NCI-H82 treated with DMSO at 0.1 percent for 48 hours (cell line): Measurements from ENCODE around the gene TNNI2.

Source experiments
- DNase-seq: peaks from one replicate; lab custom pipeline; 2025; ENCODE audit not compliant: unreplicated experiment; lab: John Stamatoyannopoulos, UW

Gene TNNI2

DNA sequence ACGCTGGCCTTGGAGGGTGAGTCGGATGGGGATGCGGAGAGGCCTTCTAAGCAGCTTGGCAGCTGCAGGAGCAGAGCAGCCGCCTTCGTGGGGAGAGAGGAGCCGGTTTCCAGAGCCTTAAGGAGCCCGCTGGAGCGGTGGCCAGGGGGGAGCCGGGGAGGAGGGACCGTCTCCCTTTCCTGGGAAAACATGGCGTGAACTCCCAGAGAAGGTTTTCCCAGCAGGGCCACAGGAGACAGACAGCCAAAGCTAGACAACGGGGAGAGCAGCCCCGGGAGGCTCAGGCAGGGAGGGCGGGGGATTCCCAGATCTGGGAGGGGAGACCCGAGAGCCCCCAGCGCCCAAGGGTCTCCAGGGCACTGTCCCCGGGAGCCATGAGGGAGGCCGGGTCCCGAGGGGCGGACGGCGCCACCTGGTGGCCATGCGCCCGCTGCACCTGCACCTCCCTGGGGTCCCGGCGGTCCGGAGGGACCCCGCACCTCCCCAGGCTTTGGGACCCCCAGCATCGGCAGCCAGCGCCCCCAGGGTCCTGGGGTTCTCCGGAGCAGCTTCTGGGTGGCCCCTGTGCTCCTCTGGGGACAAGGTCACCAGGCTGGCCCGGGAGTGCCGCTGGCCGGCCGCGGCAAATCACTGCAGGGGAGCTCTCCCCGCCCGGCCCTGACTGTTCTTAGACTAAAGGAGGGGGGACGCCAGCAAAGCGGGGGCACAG, 6.4 kb upstream of the TNNI2 start:
- DNase-seq = no peak

DNA sequence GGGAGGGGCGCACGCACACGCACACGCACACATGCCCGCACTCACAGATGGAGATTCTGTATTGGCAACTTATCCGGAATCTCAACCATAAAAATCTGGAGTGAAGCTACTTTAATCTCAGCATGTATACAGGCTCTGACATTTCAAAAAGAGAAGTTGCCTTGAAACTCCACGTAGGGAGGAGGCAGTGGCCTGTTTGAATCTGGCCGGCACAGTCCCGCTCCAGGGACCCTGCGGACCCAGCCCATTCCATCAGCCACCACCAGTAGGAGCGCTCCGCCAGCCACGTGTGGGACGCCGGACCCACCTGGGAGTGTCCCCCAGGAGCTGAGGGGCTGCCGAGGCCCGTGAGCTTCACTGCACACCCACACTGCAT, 5.9 kb upstream of the TNNI2 start:
- DNase-seq = no peak

DNA sequence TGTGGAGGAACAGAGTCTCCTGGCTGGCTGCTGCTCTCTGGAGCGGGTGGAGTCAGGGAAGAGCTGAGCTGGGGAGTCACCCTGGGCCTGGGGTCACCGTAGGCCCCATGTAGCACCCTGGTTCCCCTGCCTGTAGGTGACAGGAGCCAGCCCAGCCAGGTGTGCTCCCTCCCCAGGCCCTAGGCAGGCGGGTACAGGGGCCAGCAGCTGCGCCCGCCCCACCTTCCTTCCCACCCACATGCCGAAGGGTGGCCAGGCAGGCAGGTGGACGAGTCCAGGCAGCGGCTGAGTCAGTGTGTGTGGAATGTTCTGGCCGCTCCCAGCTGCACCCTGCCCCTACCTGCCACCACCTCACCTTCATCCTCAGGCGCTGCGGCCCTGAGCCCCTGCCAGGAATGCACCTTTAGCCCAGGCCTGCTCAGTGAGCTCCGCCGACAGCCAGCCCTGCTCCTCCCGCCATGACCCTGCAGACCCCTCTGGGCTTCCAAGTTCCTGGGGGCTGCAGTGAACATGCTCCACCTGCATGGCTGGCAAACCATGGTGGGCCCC, 4.6 kb upstream of the TNNI2 start:
- no peak for DNase-seq

DNA sequence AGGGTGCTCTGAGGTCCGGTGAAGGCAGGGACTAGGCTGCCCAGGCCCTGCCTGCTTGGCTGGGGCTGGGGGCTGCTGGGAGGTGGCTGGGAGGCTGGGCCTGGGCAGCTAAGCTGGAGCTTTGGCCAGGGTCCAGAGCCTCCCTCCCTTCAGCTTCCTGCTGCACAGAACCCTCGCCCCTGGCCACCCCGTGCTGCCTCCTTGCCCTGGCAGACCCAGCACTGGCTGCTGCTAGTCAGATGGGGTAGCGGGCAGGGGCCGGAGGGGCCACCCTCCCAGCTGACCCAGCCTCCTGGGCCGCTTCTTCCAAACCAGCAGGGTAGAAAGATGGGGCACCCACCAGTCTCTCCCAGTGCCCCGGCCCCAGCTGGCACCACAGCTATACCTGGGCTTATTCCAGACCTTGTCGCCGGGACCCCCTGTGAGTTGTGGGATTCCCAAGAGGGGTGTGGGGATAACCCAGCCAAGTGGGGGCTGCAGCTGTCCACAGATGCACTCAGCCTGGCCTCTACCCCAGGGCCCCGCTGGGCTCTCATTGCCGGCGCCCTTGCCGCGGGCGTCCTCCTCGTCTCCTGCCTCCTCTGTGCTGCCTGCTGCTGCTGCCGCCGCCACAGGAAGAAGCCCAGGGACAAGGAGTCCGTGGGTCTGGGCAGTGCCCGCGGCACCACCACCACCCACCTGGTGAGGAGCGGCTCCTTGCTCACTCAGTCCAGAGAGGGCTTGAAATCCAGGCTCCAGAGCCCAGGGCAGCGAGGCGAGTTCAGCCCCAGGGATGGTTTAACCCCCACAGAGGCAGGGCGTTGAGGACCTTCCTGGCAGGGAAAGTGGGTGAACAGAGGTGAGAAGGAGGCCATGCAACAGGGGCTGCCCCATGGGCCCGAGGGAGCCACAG, 3.8 kb upstream of the TNNI2 start, which contains the start of gene SYT8:
SYT8 (plus strand) TSS at position 212 of the 892 bp plus-strand sequence; CDS start at position 328, 116 bp downstream.
- no peak for DNase-seq

DNA sequence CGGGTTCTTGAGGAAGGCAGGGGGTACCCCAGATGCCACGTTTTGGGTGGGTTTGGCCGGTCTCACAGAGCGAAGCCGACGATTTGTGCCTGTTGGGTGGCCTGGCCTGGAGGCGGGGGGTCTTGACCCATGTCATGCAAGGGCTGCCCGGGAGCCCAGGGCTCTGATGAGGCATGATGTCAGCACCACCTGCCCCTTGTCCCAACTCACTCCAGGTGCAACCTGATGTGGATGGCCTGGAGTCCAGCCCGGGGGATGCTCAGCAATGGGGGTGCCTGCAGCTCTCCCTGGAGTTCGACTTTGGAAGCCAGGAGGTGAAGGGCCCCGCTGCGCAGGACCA, 3.1 kb upstream of the TNNI2 start:
- DNase-seq = no peak

DNA sequence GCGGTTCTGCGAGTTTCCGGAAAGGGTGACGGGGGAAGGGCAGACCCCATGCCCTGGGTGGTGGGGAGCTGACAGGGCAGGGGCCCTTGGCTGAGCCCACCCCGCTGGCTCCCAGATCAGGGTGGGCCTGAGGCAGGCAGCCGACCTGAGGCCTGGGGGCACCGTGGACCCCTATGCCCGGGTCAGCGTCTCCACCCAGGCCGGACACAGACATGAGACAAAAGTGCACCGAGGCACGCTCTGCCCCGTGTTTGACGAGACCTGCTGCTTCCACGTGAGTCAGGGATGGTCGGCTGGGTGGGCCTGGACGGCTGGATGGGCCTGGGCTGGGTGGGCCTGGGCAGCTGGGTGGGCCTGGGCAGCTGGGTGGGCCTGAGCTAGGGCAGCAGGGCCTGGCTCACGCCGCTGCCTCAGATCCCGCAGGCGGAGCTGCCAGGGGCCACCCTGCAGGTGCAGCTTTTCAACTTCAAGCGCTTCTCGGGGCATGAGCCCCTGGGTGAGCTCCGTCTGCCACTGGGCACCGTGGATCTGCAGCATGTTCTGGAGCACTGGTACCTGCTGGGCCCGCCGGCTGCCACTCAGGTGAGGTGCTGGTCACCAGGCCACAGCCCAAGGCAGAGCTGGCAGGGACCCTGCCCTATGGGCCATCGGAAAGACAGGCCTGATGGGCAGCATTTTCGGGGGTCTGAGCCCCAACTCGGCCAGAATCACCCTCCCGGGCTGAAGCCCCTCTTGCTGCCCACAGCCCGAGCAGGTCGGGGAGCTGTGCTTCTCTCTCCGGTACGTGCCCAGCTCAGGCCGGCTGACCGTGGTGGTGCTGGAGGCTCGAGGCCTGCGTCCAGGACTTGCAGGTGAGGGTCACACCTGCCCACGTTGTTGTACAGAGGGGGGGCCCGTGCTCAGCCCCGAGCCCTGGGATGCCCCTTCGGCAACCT, 2.5 kb upstream of the TNNI2 start:
- no peak for DNase-seq

DNA sequence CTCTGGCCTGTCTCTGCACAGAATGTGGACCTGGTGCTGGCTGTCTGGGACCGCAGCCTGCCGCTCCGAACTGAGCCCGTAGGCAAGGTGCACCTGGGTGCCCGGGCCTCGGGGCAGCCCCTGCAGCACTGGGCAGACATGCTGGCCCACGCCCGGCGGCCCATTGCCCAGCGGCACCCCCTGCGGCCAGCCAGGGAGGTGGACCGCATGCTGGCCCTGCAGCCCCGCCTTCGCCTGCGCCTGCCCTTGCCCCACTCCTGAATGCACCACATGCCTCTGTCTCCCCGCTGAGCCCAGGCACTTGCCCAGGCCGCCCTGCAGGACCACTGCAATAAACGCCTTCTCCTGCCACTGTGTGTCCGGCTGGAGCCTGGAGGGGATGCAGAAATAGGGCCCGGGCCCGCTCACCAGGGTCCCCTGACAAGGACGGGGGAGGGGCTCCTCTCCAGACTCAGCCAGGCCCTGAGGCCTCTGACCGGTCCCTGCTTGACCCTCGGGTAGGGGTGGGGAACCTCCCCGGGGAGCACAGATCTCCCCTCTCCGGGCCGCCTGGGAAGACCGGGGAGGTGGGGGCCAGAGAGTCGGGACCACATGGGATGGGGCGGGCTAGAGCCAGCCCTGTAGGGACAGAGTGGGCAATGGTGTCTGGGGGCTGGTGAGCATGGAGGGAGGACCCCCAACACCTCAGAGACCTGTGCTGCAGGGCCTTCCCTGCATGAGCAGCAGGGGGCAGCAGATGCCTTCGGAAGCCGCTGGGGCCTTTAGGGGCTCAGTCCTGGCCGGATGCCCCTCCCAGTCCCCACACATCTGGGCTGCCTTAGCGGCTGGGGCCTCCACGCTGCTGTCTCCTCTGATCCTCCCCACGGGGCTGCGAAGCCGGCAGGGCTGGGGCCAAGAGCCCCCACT, 1.4 kb upstream of the TNNI2 start:
- DNase-seq = no peak

DNA sequence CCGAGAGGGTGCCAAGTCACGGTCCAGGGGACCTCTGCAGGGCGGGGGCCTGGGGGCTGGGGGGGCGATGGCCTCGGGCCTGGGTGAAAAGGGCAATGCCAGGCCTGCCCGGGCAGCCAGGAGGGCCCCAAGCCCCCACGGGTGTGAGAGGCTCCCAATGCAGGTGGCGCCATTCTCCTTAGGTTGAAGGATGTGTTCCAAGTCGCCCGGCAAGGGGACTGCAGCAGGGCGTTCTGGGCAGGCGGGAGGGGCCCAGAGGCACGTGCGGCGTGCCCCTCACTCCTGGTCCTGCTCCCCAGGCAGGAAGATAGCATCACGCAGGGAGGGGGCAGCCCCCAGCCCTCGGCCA, 730 bp upstream of the TNNI2 start:
- DNase-seq = no peak

DNA sequence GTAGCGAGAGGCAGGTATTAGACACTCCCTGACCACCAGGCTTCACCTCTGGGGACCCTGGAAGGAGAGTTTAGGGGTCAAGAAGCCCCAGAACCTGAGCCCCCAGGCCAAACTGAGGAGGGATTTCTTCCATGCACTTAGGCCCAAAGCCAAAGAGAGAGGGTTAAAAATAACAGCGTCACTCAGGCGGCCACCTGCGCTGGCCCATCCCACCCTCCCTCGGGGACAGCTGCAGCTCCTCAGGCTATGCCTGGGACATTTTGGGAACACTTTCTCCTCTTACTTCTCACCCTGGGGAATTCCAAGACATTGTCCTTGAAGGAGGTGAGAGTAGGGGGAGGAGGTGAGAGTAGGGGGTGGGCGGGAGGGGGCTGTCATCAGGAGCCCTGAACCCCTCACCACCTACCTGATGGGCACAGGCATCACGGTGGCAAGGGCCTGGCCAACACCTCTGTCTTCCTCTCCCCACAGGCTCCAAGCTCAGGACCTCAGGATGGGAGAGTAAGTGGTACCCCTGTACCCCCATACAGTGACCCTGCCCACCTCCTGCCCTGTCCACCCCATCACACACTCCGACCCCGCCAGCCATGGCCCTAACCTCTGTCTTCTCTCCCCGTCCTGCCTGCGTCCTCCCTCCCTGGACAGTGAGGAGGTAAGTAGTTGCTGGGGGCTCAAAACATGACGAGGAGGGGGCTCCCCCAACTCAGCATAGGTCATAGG, 583 bp downstream of the TNNI2 start:
- DNase-seq = no peak

DNA sequence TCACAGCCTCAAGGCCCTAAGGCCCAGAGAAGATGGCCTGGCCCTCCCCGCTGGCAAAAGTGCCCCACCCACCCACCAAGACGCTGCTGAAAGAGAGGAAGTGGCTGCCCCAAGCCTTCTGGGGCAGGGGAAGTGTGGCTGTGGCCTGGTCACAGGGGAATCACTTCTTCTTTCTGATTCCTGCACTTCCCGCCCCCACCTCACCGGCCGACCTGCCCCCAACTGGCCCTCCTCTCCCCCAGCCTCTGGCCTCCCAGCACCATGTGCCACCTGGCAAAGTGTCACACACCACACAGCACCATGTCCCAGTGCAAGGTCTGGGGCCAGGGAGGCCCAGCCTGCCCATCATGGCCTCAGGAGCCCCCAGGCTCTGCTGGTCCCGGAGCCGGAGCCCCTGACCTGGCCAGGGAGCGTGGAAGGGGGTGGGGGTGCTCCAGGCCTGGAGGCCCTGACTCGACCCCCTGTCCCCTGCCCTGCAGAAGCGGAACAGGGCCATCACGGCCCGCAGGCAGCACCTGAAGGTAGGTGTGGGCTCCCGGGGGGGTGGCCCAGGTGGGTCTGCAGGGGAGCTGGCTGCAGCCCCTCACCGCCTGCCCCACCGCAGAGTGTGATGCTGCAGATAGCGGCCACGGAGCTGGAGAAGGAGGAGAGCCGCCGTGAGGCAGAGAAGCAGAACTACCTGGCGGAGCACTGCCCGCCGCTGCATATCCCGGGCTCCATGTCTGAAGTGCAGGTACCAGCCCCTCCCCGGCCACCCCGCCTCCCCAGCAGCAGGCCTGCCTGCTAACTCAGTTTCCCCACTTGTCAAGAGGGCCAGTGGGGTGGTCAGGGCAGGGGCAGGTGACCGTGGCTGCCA, 1.4 kb downstream of the TNNI2 start:
- no peak for DNase-seq

DNA sequence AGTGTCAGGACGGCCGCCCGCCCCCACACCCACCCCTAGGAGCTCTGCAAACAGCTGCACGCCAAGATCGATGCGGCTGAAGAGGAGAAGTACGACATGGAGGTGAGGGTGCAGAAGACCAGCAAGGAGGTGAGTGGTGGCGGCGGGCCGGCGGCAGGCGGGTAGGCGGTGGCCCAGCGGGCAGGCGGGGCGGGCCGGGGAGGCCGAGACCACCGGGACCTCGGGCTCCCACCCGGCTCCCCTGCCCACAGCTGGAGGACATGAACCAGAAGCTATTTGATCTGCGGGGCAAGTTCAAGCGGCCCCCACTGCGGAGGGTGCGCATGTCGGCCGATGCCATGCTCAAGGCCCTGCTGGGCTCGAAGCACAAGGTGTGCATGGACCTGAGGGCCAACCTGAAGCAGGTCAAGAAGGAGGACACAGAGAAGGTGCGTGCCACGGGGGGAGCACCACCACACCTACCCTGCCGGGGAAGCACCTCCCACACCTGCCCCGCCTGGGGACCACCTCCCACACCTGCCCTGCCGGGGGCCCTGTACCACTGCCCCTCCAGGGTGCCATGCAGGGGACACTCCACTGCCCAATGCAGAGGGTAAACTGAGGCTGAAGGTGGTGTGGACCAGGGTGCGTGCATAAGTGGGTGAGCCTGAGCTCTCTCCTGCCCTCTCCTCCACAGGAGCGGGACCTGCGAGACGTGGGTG, 2.1 kb downstream of the TNNI2 start:
- DNase-seq = no peak

DNA sequence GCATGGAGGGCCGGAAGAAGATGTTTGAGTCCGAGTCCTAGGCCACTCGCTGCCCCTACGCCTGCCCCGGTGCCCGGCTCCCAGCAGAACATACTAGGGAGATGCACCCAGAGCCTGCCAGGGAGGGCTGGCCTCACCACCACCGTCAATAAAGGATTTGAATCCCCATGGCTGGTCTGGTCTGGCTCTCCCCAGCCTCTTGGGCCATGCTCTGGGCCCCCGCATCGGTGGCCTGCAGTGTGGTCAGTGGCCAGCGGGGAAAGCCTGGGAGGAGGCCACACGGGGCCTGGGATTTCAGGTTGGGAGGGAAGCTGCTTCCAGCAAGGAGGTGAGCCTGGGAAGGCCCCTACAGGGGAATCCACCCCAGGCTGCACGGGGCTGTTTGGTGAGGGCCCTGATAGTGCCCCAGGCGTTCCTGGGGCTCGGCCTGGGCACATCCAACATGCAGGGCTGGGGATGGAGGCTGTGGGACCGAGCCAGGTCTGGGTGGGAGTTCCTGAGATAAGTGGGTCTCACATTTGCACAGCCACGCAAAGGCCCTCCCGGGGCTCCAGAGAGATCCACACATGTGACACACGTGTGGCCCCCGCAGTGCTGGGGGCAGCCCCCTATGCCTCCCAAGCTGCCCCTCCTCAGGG, 2.8 kb downstream of the TNNI2 start:
- DNase-seq = no peak

DNA sequence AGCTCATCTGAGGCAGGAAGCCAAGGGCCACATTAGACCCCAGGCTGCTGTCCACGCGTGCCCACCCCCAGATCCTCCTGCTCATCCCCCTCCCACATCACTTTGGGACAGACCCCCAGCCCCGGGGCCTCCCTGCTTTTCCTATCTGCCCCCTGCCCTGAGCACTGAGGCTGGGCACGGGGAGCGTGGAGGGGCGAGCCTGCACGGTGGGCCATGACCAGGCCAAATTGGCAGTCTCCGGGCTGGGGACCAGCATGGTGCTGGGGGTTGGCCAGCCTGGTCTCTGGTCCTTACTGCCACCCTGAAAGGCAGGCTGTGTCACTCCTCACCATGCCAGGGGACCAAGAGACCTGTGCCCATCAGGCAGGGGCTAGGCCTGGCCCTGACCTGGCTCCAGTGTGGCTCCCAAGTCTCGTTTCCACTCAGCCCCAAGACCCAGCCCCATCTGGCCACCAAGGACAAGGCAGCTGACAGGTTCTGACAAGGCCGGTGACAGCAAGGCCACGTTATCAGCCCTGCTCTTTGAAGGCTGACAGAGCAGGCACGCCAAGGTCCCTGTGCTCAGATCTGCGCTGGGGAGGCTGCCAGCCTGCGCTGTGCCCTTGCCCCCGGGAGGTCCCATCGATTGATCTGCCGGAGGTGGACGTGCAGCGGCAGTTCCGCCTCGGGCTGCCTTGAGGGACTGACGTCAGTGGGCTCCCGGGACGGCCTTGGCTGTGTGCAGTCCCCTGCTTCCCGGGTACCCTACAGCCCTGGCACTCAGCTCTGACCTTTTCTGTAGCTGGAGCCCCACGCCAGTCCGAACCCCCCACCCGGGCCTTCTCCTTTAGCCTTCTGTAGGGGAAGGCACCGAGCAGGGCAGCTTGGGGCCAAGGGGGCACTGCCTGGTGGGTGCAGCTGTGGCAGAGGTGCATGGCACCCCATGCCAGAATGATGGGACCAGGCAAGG, 3.6 kb downstream of the TNNI2 start:
- DNase-seq = no peak

DNA sequence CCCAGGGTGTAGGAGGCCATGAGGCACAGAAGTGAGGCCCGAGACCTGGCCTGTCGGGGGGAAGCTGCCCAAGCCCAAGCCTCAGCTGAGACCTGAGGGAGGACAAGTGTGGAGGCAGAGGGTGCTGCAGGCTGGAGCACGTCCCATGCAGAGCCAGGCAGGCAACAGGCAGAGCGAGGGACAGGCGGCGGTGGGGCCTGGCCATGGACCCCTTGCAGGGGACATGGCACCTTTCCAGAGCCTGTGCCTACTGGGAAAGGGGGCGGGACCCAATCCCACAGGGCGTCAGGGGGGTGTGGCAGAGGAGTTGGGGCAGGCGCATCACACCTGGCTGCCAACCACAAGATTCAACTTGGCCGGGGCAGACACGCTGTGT, 4.3 kb downstream of the TNNI2 start:
- no peak for DNase-seq

DNA sequence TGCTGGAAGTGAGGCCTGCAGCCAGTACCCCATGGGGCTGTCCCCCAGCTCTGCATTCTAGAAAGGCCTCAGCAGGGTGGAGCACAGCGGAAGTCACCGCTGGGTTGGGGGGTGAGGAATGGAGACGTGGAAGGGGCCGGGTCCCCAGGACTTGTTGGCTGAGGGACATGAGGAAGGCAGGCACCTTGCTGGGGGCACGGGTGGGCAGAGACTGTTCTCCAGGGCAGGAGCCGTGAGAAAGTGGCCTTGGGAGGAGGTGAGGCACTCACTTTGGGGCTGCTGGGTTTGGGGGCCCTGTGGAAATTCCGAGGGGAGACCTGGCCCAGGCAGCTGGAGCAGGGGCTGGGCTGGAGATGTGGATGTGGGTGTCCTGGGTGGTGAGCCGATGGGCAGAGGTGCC, 5.0 kb downstream of the TNNI2 start:
- no peak for DNase-seq
